Endothelial cell of umbilical vein (primary cell): ENCODE results near the gene TFRC. TPM values are rescaled to one million over a fixed set of nuclear protein-coding genes. Genes with fewer than 3 reads are reported as not detected.

ENCODE experiments used
- BruUV-seq: library from RNA; stranded (reverse); fragments of 400-500 nt; replicated peaks from 2 replicates; lab custom pipeline; 2021; lab: Mats Ljungman, UMichigan
- CTCF ChIA-PET: fragments of 300-600, 350-600 bp; sonication (Branson Sonifier 250); formaldehyde crosslinking; loops from one replicate; lab custom pipeline; 2021; ENCODE audit warnings: antibody characterized with exemption, inconsistent platforms; lab: Charles Lee
- POLR2A ChIA-PET: fragments of 300-600, 350-600 bp; sonication (Branson Sonifier 250); formaldehyde crosslinking; loops from one replicate; lab custom pipeline; 2021; ENCODE audit warnings: antibody characterized with exemption, inconsistent platforms; lab: Charles Lee
- DNase-seq: peaks from one replicate; pipeline ENCODE4 v3.0.0-alpha.2; 2011; ENCODE audit warnings: low read depth, low spot score
- FAIRE-seq: peaks from 2 replicates; lab custom pipeline; 2011; peaks lifted over from hg19 to GRCh38; lab: Jason Lieb, UNC
- H2AFZ ChIP-seq: 2 replicates; pipeline ENCODE4 v1.6.0; 2012; ENCODE audit warnings: low read depth, low read length, control low read depth, inconsistent platforms
- H3K27ac ChIP-seq: 2 replicates; pipeline ENCODE4 v1.5.1; 2011; ENCODE audit warnings: low read depth, mild to moderate bottlenecking, control low read depth, low read length, moderate library complexity; ENCODE audit not compliant: insufficient read depth
- H3K27me3 ChIP-seq, 2 experiments: 2 replicates each; pipeline versions ENCODE4 v1.6.0 to v1.6.1; 2011; ENCODE audit warnings: low read length in 2 of 2, mixed read lengths in 1 of 2; ENCODE audit not compliant: control insufficient read depth in 2 of 2, insufficient read depth in 2 of 2
- H3K36me3 ChIP-seq, 2 experiments: 2 replicates in 1 of 2; 3 replicates in 1 of 2; pipeline ENCODE4 v1.5.1; 2011; ENCODE audit warnings: low read length in 2 of 2, mild to moderate bottlenecking in 1 of 2, moderate library complexity in 1 of 2; ENCODE audit not compliant: control insufficient read depth in 2 of 2, insufficient read depth in 2 of 2; ENCODE audit errors: extremely low read depth in 1 of 2
- H3K4me1 ChIP-seq: 3 replicates; pipeline ENCODE4 v1.5.1; 2011; ENCODE audit warnings: mild to moderate bottlenecking, low read length; ENCODE audit not compliant: control insufficient read depth, insufficient read depth; ENCODE audit errors: extremely low read depth
- H3K4me2 ChIP-seq: 2 replicates; pipeline ENCODE4 v1.6.1; 2011; ENCODE audit warnings: low read length, control low read depth, mixed read lengths; ENCODE audit not compliant: insufficient read depth
- H3K4me3 ChIP-seq, 3 experiments: fragments of 200-600 bp in 1 of 3; sonication (generic), shearing (Covaris generic) in 1 of 3; replicated peaks in 1 of 3; 2 replicates each; pipeline ENCODE4 v1.5.1; 2011 to 2016; ENCODE audit warnings: control low read depth in 3 of 3, low read length in 3 of 3, mild to moderate bottlenecking in 2 of 3, inconsistent platforms in 1 of 3, low read depth in 1 of 3, moderate library complexity in 1 of 3; ENCODE audit not compliant: insufficient read depth in 1 of 3
- H3K79me2 ChIP-seq: 2 replicates; pipeline ENCODE4 v1.6.0; 2012; ENCODE audit warnings: low read length, inconsistent platforms; ENCODE audit not compliant: control insufficient read depth, insufficient read depth
- H3K9ac ChIP-seq: replicated peaks from 2 replicates; pipeline ENCODE3; 2011; ENCODE audit warnings: low read length, control low read depth; ENCODE audit not compliant: insufficient read depth; ENCODE audit errors: extremely low read depth
- H3K9me1 ChIP-seq: replicated peaks from 3 replicates; pipeline ENCODE4 v1.6.0; 2011; ENCODE audit warnings: mild to moderate bottlenecking, low read length; ENCODE audit not compliant: control insufficient read depth, insufficient read depth; ENCODE audit errors: extremely low read depth
- H3K9me3 ChIP-seq: replicated peaks from 2 replicates; pipeline ENCODE4 v1.5.1; 2012; ENCODE audit warnings: low read length, inconsistent platforms; ENCODE audit not compliant: control insufficient read depth, insufficient read depth
- H4K20me1 ChIP-seq: replicated peaks from 2 replicates; pipeline ENCODE3; 2011; ENCODE audit warnings: mild to moderate bottlenecking, low read length; ENCODE audit not compliant: control insufficient read depth, insufficient read depth; ENCODE audit errors: extremely low read depth
- EZH2 ChIP-seq: IDR thresholded peaks from 2 replicates; pipeline ENCODE4 v1.6.1; 2012; ENCODE audit warnings: borderline replicate concordance, low read depth, mild to moderate bottlenecking, moderate library complexity, low read length, inconsistent platforms; ENCODE audit not compliant: severe bottlenecking
- FOS ChIP-seq: IDR thresholded peaks from 2 replicates; pipeline ENCODE4 v1.6.1; 2011; ENCODE audit warnings: mild to moderate bottlenecking, low read length, moderate library complexity, borderline replicate concordance; ENCODE audit not compliant: insufficient read depth
- GATA2 ChIP-seq: IDR thresholded peaks from 2 replicates; pipeline ENCODE4 v1.7.0; 2011; ENCODE audit warnings: low read depth, mild to moderate bottlenecking, moderate library complexity, mixed read lengths, low read length; ENCODE audit not compliant: insufficient read length, insufficient read depth
- JUN ChIP-seq: IDR thresholded peaks from 2 replicates; pipeline ENCODE4 v1.6.1; 2011; ENCODE audit warnings: borderline replicate concordance, low read depth; ENCODE audit not compliant: insufficient read length, insufficient read depth
- MYC ChIP-seq: IDR thresholded peaks from one replicate; pipeline ENCODE4 v1.6.1; 2011; ENCODE audit warnings: mild to moderate bottlenecking, low read depth, low read length
- POLR2A ChIP-seq: IDR thresholded peaks from 2 replicates; pipeline ENCODE4 v1.6.1; 2012; ENCODE audit warnings: low read depth, mild to moderate bottlenecking, control low read depth, low read length
- POLR2AphosphoS5 ChIP-seq: IDR thresholded peaks from 2 replicates; pipeline ENCODE4 v1.6.1; 2012; ENCODE audit warnings: low read depth, mild to moderate bottlenecking, control low read depth, low read length, moderate library complexity; ENCODE audit not compliant: insufficient read depth
- dilution Hi-C: fragments of 300-500 bp; cut with MboI; formaldehyde crosslinking; loops from one replicate; pipeline ENCODE4 v1.15.0; 2019; ENCODE audit warnings: low sequenced_read_pairs; ENCODE audit not compliant: extremely low pct_ligation_motif_present
- intact Hi-C: fragments of 100-400 bp; cut with micrococcal nuclease; formaldehyde crosslinking; loops from one replicate; pipeline ENCODE4 v1.10.0; 2022
- polyA plus RNA-seq, 4 experiments: library from polyadenylated mRNA; depleted of rRNA in 3 of 4; stranded (reverse) in 3 of 4; unstranded in 1 of 4; fragments of >200 nt; gene quantifications; 2 replicates each; pipeline versions ENCODE4 v1.2.1 to v1.2.3, GENCODE V29; 2011 to 2012; ENCODE audit warnings: missing spikeins in 1 of 4
- total RNA-seq: library from RNA; stranded (reverse); gene quantifications from 2 replicates; pipeline ENCODE4 v1.2.3, GENCODE V29; 2021
- TF ChIP-seq, protein P1 (sequence below), 2 donors: IDR thresholded peaks; 1 replicate in 1 of 2; 2 replicates in 1 of 2; pipeline ENCODE4 v1.5.1; 2011; ENCODE audit warnings: low read length in 2 of 2, mild to moderate bottlenecking in 2 of 2, moderate library complexity in 2 of 2, control low read depth in 1 of 2, inconsistent platforms in 1 of 2, low read depth in 1 of 2; ENCODE audit not compliant: insufficient read depth in 1 of 2; ENCODE audit errors: extremely low read depth in 1 of 2
- TF ChIP-seq, protein P2 (sequence below): IDR thresholded peaks from 2 replicates; pipeline ENCODE4 v1.6.1; 2011; ENCODE audit not compliant: insufficient read depth, insufficient read length

The TFRC gene
- total and polyA plus RNA-seq, 2 donors (not counting 3 experiments of a cell fraction or from before 2014, with no cell fraction given), result 14.1 to 69.6 TPM

DNA sequence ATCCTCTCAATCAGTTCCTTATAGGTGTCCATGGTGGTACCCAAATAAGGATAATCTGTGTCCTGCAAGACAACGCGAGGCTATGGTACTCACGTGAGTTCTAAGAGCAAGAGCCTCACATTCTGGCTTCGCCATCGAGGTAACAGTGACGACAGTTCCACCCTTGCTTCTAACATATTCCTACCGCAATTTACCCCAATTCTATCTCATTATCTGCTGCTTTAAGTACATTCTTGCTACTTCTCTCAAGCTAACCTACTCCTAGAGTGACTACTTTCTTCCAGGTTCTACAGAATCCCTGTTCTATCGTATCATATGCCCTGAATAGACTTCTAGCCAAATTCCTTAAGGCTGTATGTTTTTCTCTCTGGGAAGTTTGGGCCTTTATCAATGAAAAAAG, 26.6 kb downstream of the TFRC start:
- no peaks in the 10 kb centered on the region for H3K9me1 ChIP-seq
- BruUV-seq, result no TSS peak
- dilution Hi-C loops, result no loop called here
- H3K4me3 ChIP-seq, result no peak overlapping the region
- no peak for DNase-seq
- no peaks in the 10 kb centered on the region for H3K9me3 ChIP-seq
- peaks cover 15% of the 10 kb centered on the region in 2 experiments for H3K36me3 ChIP-seq
- H4K20me1 ChIP-seq, result no peaks in the 10 kb centered on the region
- TF ChIP-seq EZH2, result no peak
- TF ChIP-seq, protein P1, sequence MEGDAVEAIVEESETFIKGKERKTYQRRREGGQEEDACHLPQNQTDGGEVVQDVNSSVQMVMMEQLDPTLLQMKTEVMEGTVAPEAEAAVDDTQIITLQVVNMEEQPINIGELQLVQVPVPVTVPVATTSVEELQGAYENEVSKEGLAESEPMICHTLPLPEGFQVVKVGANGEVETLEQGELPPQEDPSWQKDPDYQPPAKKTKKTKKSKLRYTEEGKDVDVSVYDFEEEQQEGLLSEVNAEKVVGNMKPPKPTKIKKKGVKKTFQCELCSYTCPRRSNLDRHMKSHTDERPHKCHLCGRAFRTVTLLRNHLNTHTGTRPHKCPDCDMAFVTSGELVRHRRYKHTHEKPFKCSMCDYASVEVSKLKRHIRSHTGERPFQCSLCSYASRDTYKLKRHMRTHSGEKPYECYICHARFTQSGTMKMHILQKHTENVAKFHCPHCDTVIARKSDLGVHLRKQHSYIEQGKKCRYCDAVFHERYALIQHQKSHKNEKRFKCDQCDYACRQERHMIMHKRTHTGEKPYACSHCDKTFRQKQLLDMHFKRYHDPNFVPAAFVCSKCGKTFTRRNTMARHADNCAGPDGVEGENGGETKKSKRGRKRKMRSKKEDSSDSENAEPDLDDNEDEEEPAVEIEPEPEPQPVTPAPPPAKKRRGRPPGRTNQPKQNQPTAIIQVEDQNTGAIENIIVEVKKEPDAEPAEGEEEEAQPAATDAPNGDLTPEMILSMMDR (IDR thresholded peaks at IDR 0.05; ENCODE audit: extremely low read depth in 1 of 2, insufficient read depth in 1 of 2, low read depth in 1 of 2, low read length in 2 of 2), result no peak
- ChIA-PET CTCF (no interaction called here), POLR2A (no interaction called here)
- no peak for FAIRE-seq
- H3K27ac ChIP-seq, result no peak overlapping the region
- no peaks in the 10 kb centered on the region for H3K79me2 ChIP-seq
- H3K4me1 ChIP-seq, result no peaks in the 10 kb centered on the region
- H3K9ac ChIP-seq, result no peak overlapping the region
- H2AFZ ChIP-seq, result no peak overlapping the region
- H3K4me2 ChIP-seq, result no peak overlapping the region
- no peaks in the 10 kb centered on the region for H3K27me3 ChIP-seq
- intact Hi-C loops, result no loop called here

DNA sequence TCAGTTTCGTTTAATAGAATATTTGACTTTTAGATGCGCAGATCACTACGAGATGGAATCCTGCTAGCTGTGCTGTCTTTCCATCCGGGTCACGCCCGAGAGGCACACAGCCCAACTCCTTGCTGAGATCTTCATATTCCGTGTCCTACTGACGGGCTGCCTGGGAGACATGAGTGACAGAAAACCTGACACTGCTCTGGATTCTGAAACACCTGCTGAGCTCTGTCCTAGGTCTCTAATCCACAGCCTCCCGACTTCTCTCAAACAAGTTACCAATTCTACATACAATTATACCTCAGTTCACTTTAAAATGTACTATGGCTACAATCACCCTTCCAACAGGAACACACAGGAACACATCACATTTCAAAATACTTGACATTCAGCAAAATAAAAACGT, 27.2 kb downstream of the TFRC start:
- DNase-seq (no peak), FAIRE-seq (no peak)
- H3K27ac ChIP-seq, result no peak overlapping the region
- H3K9me1 ChIP-seq, result no peaks in the 10 kb centered on the region
- H3K9ac ChIP-seq, result no peak overlapping the region
- peaks cover 12 to 15% of the 10 kb centered on the region in 2 experiments for H3K36me3 ChIP-seq
- dilution Hi-C loops, result no loop called here
- no peak for TF ChIP-seq POLR2AphosphoS5
- TF ChIP-seq GATA2, result no peak
- TF ChIP-seq, protein P1 (IDR thresholded peaks at IDR 0.05; ENCODE audit: extremely low read depth in 1 of 2, insufficient read depth in 1 of 2, low read depth in 1 of 2, low read length in 2 of 2), result no peak
- no peak for TF ChIP-seq POLR2A
- TF ChIP-seq MYC, result no peak
- TF ChIP-seq EZH2, result no peak
- TF ChIP-seq, protein P2, sequence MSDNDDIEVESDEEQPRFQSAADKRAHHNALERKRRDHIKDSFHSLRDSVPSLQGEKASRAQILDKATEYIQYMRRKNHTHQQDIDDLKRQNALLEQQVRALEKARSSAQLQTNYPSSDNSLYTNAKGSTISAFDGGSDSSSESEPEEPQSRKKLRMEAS, result no peak
- TF ChIP-seq JUN, result no peak
- no peak for TF ChIP-seq FOS
- no peaks in the 10 kb centered on the region for H3K4me1 ChIP-seq
- ChIA-PET CTCF (no interaction called here), POLR2A (no interaction called here)
- intact Hi-C loops, result no loop called here
- no peak overlapping the region for H3K4me2 ChIP-seq
- no peaks in the 10 kb centered on the region for H3K9me3 ChIP-seq
- no peak overlapping the region for H2AFZ ChIP-seq
- no peaks in the 10 kb centered on the region for H3K27me3 ChIP-seq
- H3K4me3 ChIP-seq, result no peak overlapping the region
- no peaks in the 10 kb centered on the region for H3K79me2 ChIP-seq
- no TSS peak for BruUV-seq
- H4K20me1 ChIP-seq, result no peaks in the 10 kb centered on the region
